ENCODE results near the gene HOXA13. TPM values are rescaled to one million over a fixed set of nuclear protein-coding genes. Genes with fewer than 3 reads are reported as not detected.

HOXA13 gene
- total RNA-seq, 1 experiment from 2014 or later, result 12.1 TPM

DNA sequence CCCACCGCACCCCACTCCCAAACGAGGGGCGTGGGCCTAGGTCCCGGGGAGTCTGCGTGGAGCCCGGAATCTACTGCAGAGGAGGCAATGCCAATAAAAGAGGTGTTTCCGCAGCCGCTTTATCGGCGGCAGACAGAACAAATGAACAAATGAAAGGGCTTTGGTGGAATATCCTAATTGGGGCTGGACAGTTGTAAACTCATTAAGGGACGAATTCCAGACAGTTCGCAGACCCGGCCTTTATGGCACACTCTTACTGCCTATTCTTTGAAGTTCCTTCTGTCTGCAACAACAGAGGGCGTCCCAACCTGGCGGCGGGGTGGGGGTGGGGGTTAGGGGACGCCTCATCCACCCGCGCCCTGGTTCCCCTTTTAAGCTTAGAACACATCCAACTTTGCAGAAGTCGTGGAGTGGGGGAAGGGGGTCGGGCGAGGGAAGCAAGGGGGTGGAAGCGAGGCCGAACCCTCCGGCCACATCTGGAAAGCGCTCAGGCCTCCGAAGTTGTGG, 38.6 kb downstream of the HOXA13 start:
- ChIA-PET POLR2A (ENCODE audit: unreplicated experiment) (interaction anchor here (0.6 to 1.5 kb wide), 3 partner anchors 9 to 28 kb away, joined by 4 to 26 read pairs (median 12); partner anchors contain the start of gene HOXA3), CTCF (interaction anchor here (0.6 to 2.4 kb wide), 11 partner anchors 9 to 1847 kb away, joined by 3 to 26 read pairs (median 12); partner anchors contain the start of gene HOXA3)
- H3K27ac ChIP-seq (ENCODE audit: low read length), result peak overlapping the region; percentile 97
- H3K9me2 ChIP-seq (replicated peaks; ENCODE audit: low read length), result no peaks in the 10 kb centered on the region
- peak overlapping the region; percentile 93 for H3K4me2 ChIP-seq (ENCODE audit: low read length)
- BruUV-seq (replicated peaks), result no TSS peak
- DNase-seq (no peak), ATAC-seq (peak; percentile 0; the same call in 1 of the 2 replicates)
- peaks cover 20% of the 10 kb centered on the region for H4K20me1 ChIP-seq (ENCODE audit: low read length)
- peak overlapping the region; percentile 84 for H3K4me3 ChIP-seq (ENCODE audit: low read length)
- intact Hi-C loops (cut with micrococcal nuclease), result loop anchor here (1.0 to 5.0 kb wide), 8 partner anchors 307 to 1269 kb away; no protein-coding TSS in a partner anchor
- H3K27me3 ChIP-seq (ENCODE audit: low read length), result no peaks in the 10 kb centered on the region
- H3F3A ChIP-seq (ENCODE audit: low read length, unreplicated experiment), result peaks cover 5% of the 10 kb centered on the region
- TF ChIP-seq, protein P1, sequence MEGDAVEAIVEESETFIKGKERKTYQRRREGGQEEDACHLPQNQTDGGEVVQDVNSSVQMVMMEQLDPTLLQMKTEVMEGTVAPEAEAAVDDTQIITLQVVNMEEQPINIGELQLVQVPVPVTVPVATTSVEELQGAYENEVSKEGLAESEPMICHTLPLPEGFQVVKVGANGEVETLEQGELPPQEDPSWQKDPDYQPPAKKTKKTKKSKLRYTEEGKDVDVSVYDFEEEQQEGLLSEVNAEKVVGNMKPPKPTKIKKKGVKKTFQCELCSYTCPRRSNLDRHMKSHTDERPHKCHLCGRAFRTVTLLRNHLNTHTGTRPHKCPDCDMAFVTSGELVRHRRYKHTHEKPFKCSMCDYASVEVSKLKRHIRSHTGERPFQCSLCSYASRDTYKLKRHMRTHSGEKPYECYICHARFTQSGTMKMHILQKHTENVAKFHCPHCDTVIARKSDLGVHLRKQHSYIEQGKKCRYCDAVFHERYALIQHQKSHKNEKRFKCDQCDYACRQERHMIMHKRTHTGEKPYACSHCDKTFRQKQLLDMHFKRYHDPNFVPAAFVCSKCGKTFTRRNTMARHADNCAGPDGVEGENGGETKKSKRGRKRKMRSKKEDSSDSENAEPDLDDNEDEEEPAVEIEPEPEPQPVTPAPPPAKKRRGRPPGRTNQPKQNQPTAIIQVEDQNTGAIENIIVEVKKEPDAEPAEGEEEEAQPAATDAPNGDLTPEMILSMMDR (conservative IDR thresholded peaks at IDR 0.05; ENCODE audit: low read depth, low read length), result no peak; the same call in 1 of the 2 replicates
- TF ChIP-seq EZH2phosphoT487 (IDR thresholded peaks at IDR 0.05; ENCODE audit: borderline replicate concordance, low read length) (no peak), EZH2 (IDR thresholded peaks at IDR 0.05; ENCODE audit: low read length, unreplicated experiment) (no peak)
- peaks cover 51% of the 10 kb centered on the region for H3K79me2 ChIP-seq (ENCODE audit: low read length)
- peaks cover 23% of the 10 kb centered on the region for H3K36me3 ChIP-seq (ENCODE audit: low read depth, low read length)
- peaks cover 15% of the 10 kb centered on the region for H3K4me1 ChIP-seq (ENCODE audit: insufficient read depth, low read length)
- H3K9me3 ChIP-seq (ENCODE audit: low read length), result no peaks in the 10 kb centered on the region
- H2AFZ ChIP-seq (ENCODE audit: low read length), result peak overlapping the region; percentile 91
- peak overlapping the region; percentile 84 for H3K9ac ChIP-seq (ENCODE audit: low read length)

DNA sequence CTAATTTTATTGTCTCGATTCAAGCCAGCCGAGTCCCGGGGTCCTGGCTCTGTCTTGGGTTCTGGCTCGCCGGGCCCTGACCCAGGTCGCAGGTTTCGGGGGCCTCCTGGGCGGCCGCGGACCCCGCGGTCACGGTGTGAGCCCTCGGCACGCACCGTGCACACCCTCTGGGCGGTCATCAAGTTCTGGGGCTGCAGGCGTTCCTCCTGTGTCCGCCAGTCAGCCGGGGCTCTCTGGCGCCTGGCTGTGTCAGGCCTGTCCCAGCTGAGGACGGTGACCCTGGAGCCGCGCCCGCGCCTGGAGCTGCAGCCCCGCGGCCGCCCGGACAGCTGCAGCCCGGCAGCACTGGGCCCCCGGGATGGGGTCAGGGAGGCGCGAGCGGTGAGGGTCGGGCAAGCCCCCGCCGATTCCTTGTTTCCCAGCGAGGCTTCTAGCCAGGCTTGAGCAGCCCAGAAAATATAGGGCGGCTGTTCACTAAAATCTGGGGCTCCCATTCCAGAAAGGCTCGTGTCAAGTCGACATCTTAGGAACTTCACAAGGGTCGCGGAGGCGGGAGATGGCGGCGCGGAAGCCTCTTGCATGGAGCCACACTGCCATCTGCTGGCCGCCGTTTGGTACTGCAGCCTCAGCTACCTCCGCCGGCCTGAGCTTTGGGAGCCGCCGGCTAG, 39.2 kb downstream of the HOXA13 start:
- Histone ChIP-seq H3K27ac (ENCODE audit: low read length) (peak overlapping the region; percentile 97), H2AFZ (ENCODE audit: low read length) (peak overlapping the region; percentile 91), H3K36me3 (ENCODE audit: low read depth, low read length) (peaks cover 23% of the 10 kb centered on the region), H3F3A (ENCODE audit: low read length, unreplicated experiment) (peaks cover 5% of the 10 kb centered on the region), H3K27me3 (ENCODE audit: low read length) (no peaks in the 10 kb centered on the region), H4K20me1 (ENCODE audit: low read length) (peaks cover 20% of the 10 kb centered on the region), H3K9me3 (ENCODE audit: low read length) (no peaks in the 10 kb centered on the region), H3K9ac (ENCODE audit: low read length) (peak overlapping the region; percentile 84), H3K4me2 (ENCODE audit: low read length) (peak overlapping the region; percentile 93), H3K79me2 (ENCODE audit: low read length) (peaks cover 45% of the 10 kb centered on the region), H3K4me1 (ENCODE audit: insufficient read depth, low read length) (peaks cover 15% of the 10 kb centered on the region), H3K4me3 (ENCODE audit: low read length) (peak overlapping the region; percentile 84), H3K9me2 (replicated peaks; ENCODE audit: low read length) (no peaks in the 10 kb centered on the region)
- ATAC-seq (peak; percentile 19), DNase-seq (peak; percentile 87)
- ChIA-PET CTCF (interaction anchor here (0.6 to 2.4 kb wide), 12 partner anchors 8 to 1847 kb away, joined by 3 to 26 read pairs (median 10); partner anchors contain the start of gene HOXA3), POLR2A (ENCODE audit: unreplicated experiment) (interaction anchor here (0.6 to 1.5 kb wide), 3 partner anchors 8 to 28 kb away, joined by 4 to 26 read pairs (median 12); partner anchors contain the start of gene HOXA3)
- intact Hi-C loops (cut with micrococcal nuclease), result loop anchor here (1.0 to 5.0 kb wide), 8 partner anchors 306 to 1268 kb away; no protein-coding TSS in a partner anchor
- TF ChIP-seq EZH2 (IDR thresholded peaks at IDR 0.05; ENCODE audit: low read length, unreplicated experiment) (no peak), EZH2phosphoT487 (IDR thresholded peaks at IDR 0.05; ENCODE audit: borderline replicate concordance, low read length) (no peak)
- TF ChIP-seq, protein P1 (conservative IDR thresholded peaks at IDR 0.05; ENCODE audit: low read depth, low read length), result peak; percentile 96
- BruUV-seq (replicated peaks), result no TSS peak

Data from PC-3 (cell line).